Glomerular endothelial cell (primary cell): Measurements from ENCODE around the gene LPIN1. TPM values are rescaled to one million over a fixed set of nuclear protein-coding genes. Genes with fewer than 3 reads are reported as not detected.
"Not testable (repeated sequence)": the region's sequence is repeated elsewhere in the genome, so short reads cannot be mapped to it uniquely, and the experiment has no call there.

Source experiments
- DNase-seq: peaks from one replicate; pipeline ENCODE4 v3.0.0-alpha.2; 2011; ENCODE audit warnings: low read depth, low spot score; ENCODE audit errors: extremely low read depth
- total RNA-seq: library from RNA; depleted of rRNA; stranded (reverse); fragments of >200 nt; gene quantifications from 2 replicates; pipeline ENCODE4 v1.2.3, GENCODE V29; 2015

LPIN1 gene
- total RNA-seq, 1 donor from 2014 or later, result 207 TPM

GRCh38 chr2:11807156-11808015 is 61.0 kb downstream of the LPIN1 start:
- DNase-seq, result no peak

DNA sequence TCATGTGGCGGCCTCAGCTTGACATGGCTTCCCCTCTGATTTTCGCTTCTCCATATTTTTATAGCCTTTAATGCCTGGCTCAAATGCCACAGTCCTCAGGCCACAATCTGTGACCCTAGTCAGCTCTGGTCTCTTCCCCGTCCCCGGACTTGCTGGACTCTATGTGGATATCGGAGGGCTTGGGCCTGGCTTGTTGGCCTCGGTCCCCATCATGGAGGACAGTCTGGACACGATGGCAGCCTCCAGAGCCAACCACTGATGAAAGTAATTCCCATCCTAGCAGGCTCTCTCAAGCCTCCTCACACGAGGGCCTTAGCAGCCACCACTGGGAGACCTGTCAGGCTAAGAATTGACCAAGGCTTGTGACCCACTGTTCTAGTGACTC is 61.6 kb downstream of the LPIN1 start:
- DNase-seq, result no peak

DNA sequence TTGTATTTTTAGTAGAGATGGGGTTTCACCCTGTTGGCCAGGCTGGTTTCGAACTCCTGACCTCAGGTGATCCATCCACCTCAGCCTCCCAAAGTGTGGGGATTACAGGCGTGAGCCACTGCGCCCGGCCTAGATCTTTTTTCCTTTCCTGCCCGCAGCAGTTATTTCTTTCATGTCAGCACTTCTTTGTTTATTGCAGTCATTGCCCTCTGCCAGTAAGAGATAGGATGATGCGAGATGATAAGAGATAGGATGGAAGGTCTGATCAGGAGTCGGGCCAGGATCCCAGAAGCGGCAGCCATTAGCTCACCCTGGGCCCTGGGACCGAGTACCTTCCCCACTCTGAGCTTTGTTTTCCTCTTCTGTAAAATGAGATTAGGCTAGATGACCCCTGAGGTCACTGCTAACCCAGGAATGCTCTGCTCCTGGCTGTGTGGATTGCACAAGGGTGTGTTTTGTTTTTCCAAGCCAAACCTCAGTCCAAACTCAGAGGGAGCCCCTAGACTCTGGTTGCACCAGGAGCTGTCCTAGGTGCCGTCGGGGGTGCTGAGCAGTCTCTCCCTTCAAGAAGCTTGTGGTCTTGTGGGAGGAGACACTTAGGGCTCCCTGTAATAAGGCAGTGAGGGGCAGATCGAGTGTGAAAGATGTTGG is 63.3 kb downstream of the LPIN1 start:
- no peak for DNase-seq

GRCh38 chr2:11810237-11810977 is 64.0 kb downstream of the LPIN1 start:
- no peak for DNase-seq

- no peak for DNase-seq
Observed at GRCh38 chr2:11811036-11811654, 64.7 kb downstream of the LPIN1 start.

DNA sequence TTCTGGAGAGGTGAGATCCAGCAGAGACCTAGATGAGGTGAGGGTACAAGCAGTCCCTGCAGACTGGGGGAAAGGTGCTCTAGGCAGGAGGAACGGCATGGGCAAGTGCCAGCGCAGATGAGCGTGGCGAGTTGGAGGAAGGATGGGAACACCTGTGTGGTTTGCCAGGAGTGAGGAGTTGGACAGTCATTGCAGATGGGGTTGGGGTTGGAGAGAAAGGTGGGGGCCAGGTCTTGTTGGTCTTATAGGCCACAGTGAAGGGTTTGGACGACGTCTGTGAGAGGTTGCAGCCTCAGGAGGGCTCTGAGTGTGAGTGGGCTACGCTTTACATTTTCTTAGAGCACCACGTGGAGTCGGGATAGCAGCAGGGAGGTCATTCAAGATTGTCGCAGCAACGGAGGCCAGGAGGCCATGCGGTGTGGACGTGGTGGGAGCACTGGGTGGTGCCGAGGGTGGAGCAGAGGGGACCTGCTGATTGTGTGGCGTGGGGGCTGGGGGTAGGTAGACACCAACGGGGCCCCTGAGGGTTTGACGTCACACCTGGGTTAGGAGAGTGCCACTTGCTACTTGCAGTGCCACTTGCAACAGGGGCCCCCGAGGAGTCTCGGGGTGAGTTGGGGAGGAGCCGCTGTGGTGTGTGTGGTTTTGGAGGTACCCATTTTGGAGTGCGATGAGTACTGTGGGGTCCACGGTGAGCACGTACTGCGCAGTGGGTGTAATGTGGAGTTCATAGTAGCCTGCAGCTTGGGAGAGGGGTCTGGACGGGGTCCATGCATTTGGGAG is 66.2 kb downstream of the LPIN1 start:
- DNase-seq, result no peak

- DNase-seq, result not testable (repeated sequence)
Observed at GRCh38 chr2:11813345-11813744, 66.9 kb downstream of the LPIN1 start.

DNA sequence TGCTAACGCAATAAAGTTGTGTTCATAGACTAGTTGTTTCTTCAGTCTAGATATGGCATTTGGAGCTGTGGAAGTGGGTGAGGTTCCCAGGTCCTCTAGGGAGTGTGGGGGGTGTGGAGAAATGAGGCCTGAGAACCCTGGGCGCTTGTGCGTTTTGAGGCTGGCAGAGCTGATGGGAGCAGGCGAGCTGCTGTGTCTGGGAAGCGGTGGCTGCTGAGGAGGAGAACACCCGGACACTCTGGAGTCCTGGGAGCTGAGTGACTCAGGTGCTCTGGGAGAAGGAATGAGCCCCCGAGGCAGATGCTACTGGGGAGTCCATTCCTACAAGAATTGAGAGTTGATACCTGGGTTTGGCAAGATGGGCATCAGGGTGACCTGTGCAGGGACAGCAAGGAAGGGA is 67.5 kb downstream of the LPIN1 start:
- no peak for DNase-seq

- DNase-seq, result no peak
Observed at GRCh38 chr2:11814979-11815510, 68.6 kb downstream of the LPIN1 start.

GRCh38 chr2:11816935-11817334 is 70.5 kb downstream of the LPIN1 start:
- DNase-seq, result not testable (repeated sequence)

GRCh38 chr2:11819235-11819729 is 72.8 kb downstream of the LPIN1 start:
- no peak for DNase-seq

DNA sequence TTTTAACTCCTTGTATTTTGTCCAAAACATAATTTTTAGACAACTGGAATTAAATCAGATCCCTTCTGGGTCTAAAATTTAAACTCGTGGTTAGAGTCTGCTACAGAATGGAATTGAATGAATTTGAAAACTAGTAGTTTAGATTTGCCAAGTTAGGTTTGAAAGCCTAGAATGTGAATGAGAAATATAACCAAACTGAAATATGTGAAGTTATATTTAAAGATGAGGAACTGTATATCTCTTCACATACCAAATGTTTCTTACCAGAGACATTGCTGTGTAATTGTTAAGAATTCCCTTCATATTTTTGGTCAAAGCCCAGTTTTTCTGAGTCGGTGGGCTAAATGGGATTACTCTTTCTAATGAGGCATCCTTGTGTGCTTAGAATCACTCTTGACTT is 74.2 kb downstream of the LPIN1 start:
- DNase-seq, result no peak

DNA sequence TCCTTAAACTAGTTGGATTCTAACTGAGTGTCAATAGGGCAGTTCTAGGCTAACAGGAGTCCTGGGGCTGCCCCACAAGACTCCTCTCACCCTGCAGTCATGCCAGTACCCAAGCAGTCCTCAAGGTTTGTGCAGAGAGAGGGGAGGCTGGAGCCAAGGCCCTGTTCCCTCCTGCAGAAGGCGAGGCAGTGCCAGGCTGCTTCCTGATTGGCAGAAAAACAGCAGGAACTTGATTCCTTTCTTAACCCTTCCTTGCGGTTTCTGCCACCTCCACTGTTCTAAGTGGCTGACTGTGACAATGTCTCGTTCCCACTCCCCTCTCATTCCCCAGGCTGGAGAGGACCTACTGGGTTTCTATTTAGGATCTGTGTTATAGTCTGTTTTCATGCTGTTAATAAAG is 75.3 kb downstream of the LPIN1 start:
- DNase-seq, result no peak

DNA sequence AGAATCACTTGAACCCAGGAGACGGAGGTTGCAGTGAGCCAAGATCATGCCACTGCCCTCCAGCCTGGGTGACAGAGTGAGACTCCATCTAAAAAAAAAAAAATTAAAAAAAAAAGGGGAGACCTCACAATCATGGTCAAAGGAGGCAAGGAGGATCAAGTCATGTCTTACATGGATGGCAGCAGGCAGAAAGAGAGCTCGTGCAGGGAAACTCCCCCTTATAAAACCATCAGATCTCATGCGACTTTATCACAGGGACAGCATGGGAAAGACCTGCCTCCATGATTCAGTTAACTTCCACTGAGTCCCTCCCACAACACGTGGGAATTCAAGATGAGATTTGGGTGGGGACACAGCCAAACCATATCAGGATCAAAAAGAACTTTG is 75.9 kb downstream of the LPIN1 start:
- DNase-seq, result not testable (repeated sequence)

- DNase-seq, result no peak
Observed at GRCh38 chr2:11822746-11823451, 76.5 kb downstream of the LPIN1 start.

GRCh38 chr2:11824901-11825828 is 78.7 kb downstream of the LPIN1 start:
- no peak for DNase-seq

- no peak for DNase-seq
Observed at GRCh38 chr2:11827547-11827946, 81.1 kb downstream of the LPIN1 start.

DNA sequence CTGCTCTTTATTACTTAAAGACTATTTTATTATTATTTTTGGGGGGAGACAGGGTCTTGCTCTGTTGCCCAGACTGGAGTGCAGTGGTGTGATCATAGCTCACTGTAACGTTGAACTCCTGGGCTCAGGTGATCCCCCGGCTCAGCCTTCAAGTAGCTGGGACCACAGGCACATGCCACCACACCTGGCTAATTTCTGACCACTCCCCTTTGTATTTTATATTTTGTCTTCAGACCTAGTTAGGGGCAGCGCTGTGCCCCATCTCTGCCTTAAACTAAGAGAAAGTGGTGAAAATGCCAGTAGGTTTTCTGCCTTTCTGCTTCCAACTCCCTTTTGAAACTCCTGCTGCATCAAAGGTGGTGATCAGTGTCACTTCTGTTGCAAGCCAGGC is 82.5 kb downstream of the LPIN1 start:
- DNase-seq, result no peak
